ENCODE data around the gene GOLGA6L6.
"Not testable (repeated sequence)": the region's sequence is repeated elsewhere in the genome, so short reads cannot be mapped to it uniquely, and the experiment has no call there.

Gene GOLGA6L6

DNA sequence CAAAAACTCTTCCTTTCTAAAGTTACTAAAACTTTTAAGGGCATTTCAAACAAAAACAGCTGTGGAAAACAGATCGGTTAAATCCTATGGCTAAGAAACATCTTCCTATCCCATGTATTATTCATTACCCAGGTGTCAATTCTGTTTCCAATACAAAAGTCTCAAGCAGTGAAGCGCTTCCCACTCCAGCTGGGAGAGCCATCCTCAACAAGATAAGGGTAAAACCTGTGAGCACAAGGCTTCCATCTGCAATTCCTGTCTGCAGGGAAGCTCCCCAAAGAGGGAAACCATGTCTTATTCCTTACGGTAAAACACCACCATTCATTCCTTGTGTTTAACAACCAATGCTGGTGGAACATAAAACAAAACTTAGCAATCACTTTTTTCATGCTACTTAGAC is 38.8 kb downstream of the GOLGA6L6 start:
- not testable (repeated sequence) for H3K36me3 ChIP-seq (ENCODE audit: control insufficient read depth, insufficient read depth, low read length); H3K4me1 ChIP-seq (ENCODE audit: control insufficient read depth, insufficient read depth, low read length); H3K27me3 ChIP-seq (ENCODE audit: control insufficient read depth, insufficient read depth, low read length, poor library complexity, severe bottlenecking); H3K9me3 ChIP-seq (ENCODE audit: control insufficient read depth, low read length); H3K4me3 ChIP-seq (ENCODE audit: insufficient read depth, low read depth, low read length); H3K27ac ChIP-seq (ENCODE audit: insufficient read depth, low read depth, low read length, poor library complexity, severe bottlenecking)
- WGBS, 2 experiments = no CpG with 5 or more reads among the region's 3 CpGs

DNA sequence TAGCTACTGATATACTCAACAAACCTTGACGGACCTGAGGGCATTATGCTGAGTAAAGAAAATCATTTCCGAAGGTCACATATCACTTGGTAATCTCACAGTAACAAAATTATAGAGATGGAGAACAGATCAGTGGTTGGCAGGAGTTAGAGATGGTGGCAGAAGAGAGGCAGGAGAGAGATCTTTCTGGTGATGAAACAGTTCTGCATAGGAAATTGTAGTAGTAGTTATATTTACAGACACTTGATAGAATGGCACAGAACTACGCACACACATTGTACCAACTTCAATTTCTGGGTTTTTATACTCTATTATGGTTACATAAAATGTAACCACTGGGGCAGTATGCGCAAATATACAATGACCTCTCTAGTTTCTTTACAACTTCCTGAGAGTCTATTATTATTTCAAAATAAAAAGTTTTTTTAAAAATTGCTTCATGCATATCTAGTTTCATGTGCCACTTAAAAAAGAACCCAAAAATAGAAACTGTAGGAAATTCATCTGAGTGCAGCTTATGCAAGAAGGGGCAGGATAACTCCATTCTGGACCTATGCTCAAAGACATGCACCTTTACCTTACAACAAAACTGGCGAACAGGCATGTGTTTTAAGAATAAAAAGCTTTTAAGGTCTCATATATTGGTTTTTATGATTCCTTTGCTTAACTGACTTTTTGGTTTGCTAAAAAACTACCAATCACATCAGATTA is 39.9 kb downstream of the GOLGA6L6 start:
- H3K27ac ChIP-seq (ENCODE audit: insufficient read depth, low read depth, low read length, poor library complexity, severe bottlenecking); H3K36me3 ChIP-seq (ENCODE audit: control insufficient read depth, insufficient read depth, low read length); H3K9me3 ChIP-seq (ENCODE audit: control insufficient read depth, low read length); H3K4me3 ChIP-seq (ENCODE audit: insufficient read depth, low read depth, low read length); H3K27me3 ChIP-seq (ENCODE audit: control insufficient read depth, insufficient read depth, low read length, poor library complexity, severe bottlenecking); H3K4me1 ChIP-seq (ENCODE audit: control insufficient read depth, insufficient read depth, low read length): not testable (repeated sequence)
- no CpG with 5 or more reads among the region's 5 CpGs for WGBS, 2 experiments

DNA sequence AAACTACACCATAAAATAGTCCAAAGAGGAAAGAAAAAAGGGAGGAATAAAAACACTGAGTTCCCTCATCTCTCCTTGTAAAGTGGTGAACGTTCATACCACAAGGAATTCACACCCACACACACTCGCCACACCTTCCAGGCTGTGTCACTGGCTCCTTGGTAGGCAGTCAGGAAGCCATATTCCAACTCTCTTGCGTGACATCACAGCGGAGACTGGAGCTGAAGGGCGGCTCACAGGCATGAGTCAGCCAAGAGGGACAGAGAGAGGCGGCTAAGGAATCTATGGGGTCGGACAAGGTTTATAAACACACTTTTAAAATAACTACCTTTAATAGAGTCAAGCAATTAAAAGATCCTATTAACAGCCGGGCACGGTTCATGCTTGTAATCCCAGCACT is 43.8 kb downstream of the GOLGA6L6 start:
- not testable (repeated sequence) for H3K36me3 ChIP-seq (ENCODE audit: control insufficient read depth, insufficient read depth, low read length); H3K4me1 ChIP-seq (ENCODE audit: control insufficient read depth, insufficient read depth, low read length); H3K27me3 ChIP-seq (ENCODE audit: control insufficient read depth, insufficient read depth, low read length, poor library complexity, severe bottlenecking); H3K27ac ChIP-seq (ENCODE audit: insufficient read depth, low read depth, low read length, poor library complexity, severe bottlenecking); H3K4me3 ChIP-seq (ENCODE audit: insufficient read depth, low read depth, low read length); H3K9me3 ChIP-seq (ENCODE audit: control insufficient read depth, low read length)
- 83% methylated on average over 4 of the region's 9 CpGs; no CpG with 5 or more reads in 1 of the 2 experiments for WGBS, 2 experiments

GRCh38 chr15:20493035-20493434 is 48.6 kb downstream of the GOLGA6L6 start:
- WGBS, 2 experiments = 91 to 100% methylated on average over 1 of the region's 5 CpGs
- not testable (repeated sequence) for H3K27ac ChIP-seq (ENCODE audit: insufficient read depth, low read depth, low read length, poor library complexity, severe bottlenecking); H3K27me3 ChIP-seq (ENCODE audit: control insufficient read depth, insufficient read depth, low read length, poor library complexity, severe bottlenecking); H3K36me3 ChIP-seq (ENCODE audit: control insufficient read depth, insufficient read depth, low read length); H3K4me3 ChIP-seq (ENCODE audit: insufficient read depth, low read depth, low read length); H3K4me1 ChIP-seq (ENCODE audit: control insufficient read depth, insufficient read depth, low read length); H3K9me3 ChIP-seq (ENCODE audit: control insufficient read depth, low read length)

DNA sequence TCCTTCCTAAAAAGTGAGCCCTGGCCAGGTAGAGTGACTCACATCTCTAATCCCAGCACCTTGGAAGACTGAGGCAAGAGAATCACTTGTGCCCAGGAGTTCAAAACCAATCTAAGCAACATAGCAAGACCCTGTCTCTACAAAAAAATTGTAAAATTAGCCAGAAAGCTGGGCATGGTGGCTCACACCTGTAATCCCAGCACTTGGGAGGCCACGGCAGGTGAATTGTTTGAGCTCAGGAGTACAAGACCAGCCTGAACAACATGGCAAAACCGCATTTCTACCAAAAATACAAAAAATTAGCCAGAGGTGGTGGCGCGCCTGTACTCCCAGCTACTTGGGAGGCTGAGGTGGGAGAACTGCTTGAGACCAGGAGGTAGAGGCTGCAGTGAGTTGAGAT is 49.0 kb downstream of the GOLGA6L6 start:
- WGBS, 2 experiments = 60% methylated on average over 1 of the region's 4 CpGs; no CpG with 5 or more reads in 1 of the 2 experiments
- not testable (repeated sequence) for H3K36me3 ChIP-seq (ENCODE audit: control insufficient read depth, insufficient read depth, low read length); H3K4me1 ChIP-seq (ENCODE audit: control insufficient read depth, insufficient read depth, low read length)

GRCh38 chr15:20489320-20489719 is 52.3 kb downstream of the GOLGA6L6 start:
- not testable (repeated sequence) for H3K27me3 ChIP-seq (ENCODE audit: control insufficient read depth, insufficient read depth, low read length, poor library complexity, severe bottlenecking); H3K36me3 ChIP-seq (ENCODE audit: control insufficient read depth, insufficient read depth, low read length); H3K27ac ChIP-seq (ENCODE audit: insufficient read depth, low read depth, low read length, poor library complexity, severe bottlenecking); H3K4me3 ChIP-seq (ENCODE audit: insufficient read depth, low read depth, low read length); H3K9me3 ChIP-seq (ENCODE audit: control insufficient read depth, low read length); H3K4me1 ChIP-seq (ENCODE audit: control insufficient read depth, insufficient read depth, low read length)
- WGBS, 2 experiments = 88 to 94% methylated on average over 3 of the region's 4 CpGs

More for the DNA sequence above, 49.0 kb downstream of the GOLGA6L6 start:
- not testable (repeated sequence) for H3K9me3 ChIP-seq (ENCODE audit: control insufficient read depth, low read length); H3K27me3 ChIP-seq (ENCODE audit: control insufficient read depth, insufficient read depth, low read length, poor library complexity, severe bottlenecking); H3K27ac ChIP-seq (ENCODE audit: insufficient read depth, low read depth, low read length, poor library complexity, severe bottlenecking); H3K4me3 ChIP-seq (ENCODE audit: insufficient read depth, low read depth, low read length)
